Mammary epithelial cell (primary cell): ENCODE data around the gene PLXNA4.

Experiments used
- CTCF ChIP-seq, 2 donors: IDR thresholded peaks in 1 of 2; conservative IDR thresholded peaks in 1 of 2; 2 replicates each; pipeline ENCODE4 v1.5.1; 2011 to 2012; ENCODE audit warnings: inconsistent platforms in 2 of 2, low read length in 2 of 2, mild to moderate bottlenecking in 2 of 2, control low read depth in 1 of 2, low read depth in 1 of 2; ENCODE audit not compliant: insufficient read depth in 1 of 2; ENCODE audit errors: extremely low read depth in 1 of 2
- EZH2 ChIP-seq: IDR thresholded peaks from 2 replicates; pipeline ENCODE4 v1.6.1; 2012; ENCODE audit warnings: low read length, inconsistent platforms, borderline replicate concordance

- TF ChIP-seq CTCF (conservative IDR thresholded peaks at IDR 0.05 in 1 of 2, IDR thresholded peaks at IDR 0.05 in 1 of 2; ENCODE audit: extremely low read depth in 1 of 2, insufficient read depth in 1 of 2, low read depth in 1 of 2, low read length in 2 of 2) (no peak), EZH2 (no peak)
These were observed 345.8 kb downstream of the PLXNA4 start for GRCh38 chr7:132230462-132230861.
